GM12878 (cell line): ENCODE results near the gene ZNF83. TPM values are rescaled to one million over a fixed set of nuclear protein-coding genes. Genes with fewer than 3 reads are reported as not detected.
A peak's percentile ranks its signal among the peaks of the same experiment; 100 is the strongest.

Experiments
- BCL11A ChIP-seq: IDR thresholded peaks from 2 replicates; pipeline ENCODE4 v1.6.1; 2011; ENCODE audit warnings: low read depth, low read length
- BHLHE40 ChIP-seq, 2 experiments: fragments of 450-650 bp in 1 of 2; IDR thresholded peaks; 2 replicates each; pipeline ENCODE4 v1.6.1; 2011 to 2017; ENCODE audit warnings: low read depth in 2 of 2, borderline replicate concordance in 1 of 2, improper control_type of control experiment in 1 of 2, low read length in 1 of 2, mild to moderate bottlenecking in 1 of 2
- BMI1 ChIP-seq: fragments of 450-650 bp; IDR thresholded peaks from 2 replicates; pipeline ENCODE4 v1.6.1; 2016; ENCODE audit warnings: mild to moderate bottlenecking, moderate library complexity, borderline replicate concordance
- CEBPB ChIP-seq, 2 experiments: fragments of 150-350 bp in 1 of 2; IDR thresholded peaks; 2 replicates each; pipeline ENCODE4 v1.6.1; 2012 to 2014; ENCODE audit warnings: low read depth in 2 of 2, low read length in 2 of 2, borderline replicate concordance in 1 of 2, inconsistent platforms in 1 of 2
- CHD4 ChIP-seq: fragments of 200-600 bp; sonication (generic); IDR thresholded peaks from 2 replicates; pipeline ENCODE4 v1.6.1; 2016; ENCODE audit warnings: mild to moderate bottlenecking
- CREM ChIP-seq: IDR thresholded peaks from 2 replicates; pipeline ENCODE4 v1.6.1; 2014; ENCODE audit warnings: antibody characterized with exemption, low read depth
- ETV6 ChIP-seq, 2 experiments: fragments of 450-650 bp in 1 of 2; IDR thresholded peaks in 1 of 2; conservative IDR thresholded peaks in 1 of 2; 2 replicates each; pipeline ENCODE4 v1.6.1; 2014; ENCODE audit warnings: antibody characterized with exemption in 1 of 2, borderline replicate concordance in 1 of 2, low read depth in 1 of 2, mild to moderate bottlenecking in 1 of 2, moderate library complexity in 1 of 2
- HCFC1 ChIP-seq: fragments of 150-350 bp; IDR thresholded peaks from 2 replicates; pipeline ENCODE4 v1.6.1; 2014; ENCODE audit warnings: low read length
- HDAC6 ChIP-seq: fragments of 200-600 bp; sonication (generic); IDR thresholded peaks from one replicate; pipeline ENCODE4 v1.8.0; 2017; ENCODE audit warnings: antibody characterized with exemption; ENCODE audit not compliant: unreplicated experiment
- LARP7 ChIP-seq: fragments of 450-650 bp; IDR thresholded peaks from 2 replicates; pipeline ENCODE4 v1.6.1; 2017; ENCODE audit warnings: mild to moderate bottlenecking
- PAX8 ChIP-seq: fragments of 450-650 bp; IDR thresholded peaks from 2 replicates; pipeline ENCODE4 v1.6.1; 2017; ENCODE audit warnings: mild to moderate bottlenecking, moderate library complexity
- POLR2AphosphoS2 ChIP-seq: IDR thresholded peaks from 2 replicates; pipeline ENCODE4 v1.6.1; 2011; ENCODE audit warnings: low read depth, mild to moderate bottlenecking, low read length, improper control_type of control experiment, moderate library complexity
- RBBP5 ChIP-seq: fragments of 200-600 bp; sonication (generic); conservative IDR thresholded peaks from 2 replicates; pipeline ENCODE4 v1.6.1; 2016
- SMC3 ChIP-seq: IDR thresholded peaks from 2 replicates; pipeline ENCODE4 v1.6.1; 2011; ENCODE audit warnings: low read length, improper control_type of control experiment, borderline replicate concordance
- STAT3 ChIP-seq: IDR thresholded peaks from 2 replicates; pipeline ENCODE4 v1.6.1; 2011; ENCODE audit warnings: low read depth, low read length, improper control_type of control experiment
- ZNF207 ChIP-seq: fragments of 450-650 bp; IDR thresholded peaks from 2 replicates; pipeline ENCODE4 v1.6.1; 2014; ENCODE audit warnings: antibody characterized with exemption, mild to moderate bottlenecking, borderline replicate concordance
- polyA plus RNA-seq, 11 experiments: library from polyadenylated mRNA; depleted of rRNA in 4 of 11; unstranded in 6 of 11; stranded (reverse) in 5 of 11; fragments of >200 nt; fragmentation: Nextera tagmentation in 4 of 11; fragmentation: Illumina TruSeq in 1 of 11; extraction: Ambion mirVana in 4 of 11; extraction: Trizol in 1 of 11; gene quantifications; 1 replicate in 1 of 11; 2 replicates in 10 of 11; pipeline versions ENCODE4 v1.2.1 to v1.2.3, GENCODE V29; 2011 to 2016; ENCODE audit warnings: inconsistent platforms in 2 of 11, missing spikeins in 2 of 11, low read depth in 1 of 11
- total RNA-seq, 4 experiments: library from RNA; depleted of rRNA in 3 of 4; stranded (reverse); fragments of >200 nt in 3 of 4; fragmentation: Illumina TruSeq in 1 of 4; extraction: Trizol in 1 of 4; gene quantifications; 2 replicates each; pipeline versions ENCODE4 v1.2.1 to v1.2.3, GENCODE V29; 2013 to 2021
- TF ChIP-seq, protein P1 (sequence below): fragments of 150-350 bp; IDR thresholded peaks from 2 replicates; pipeline ENCODE4 v1.6.1; 2016; ENCODE audit warnings: low read depth, low read length
- TF ChIP-seq, protein P2 (sequence below): fragments of 450-650 bp; IDR thresholded peaks from 2 replicates; pipeline ENCODE4 v1.6.1; 2014; ENCODE audit warnings: mild to moderate bottlenecking
- TF ChIP-seq, protein P3 (sequence below): fragments of 450-650 bp; conservative IDR thresholded peaks from 2 replicates; pipeline ENCODE4 v1.6.1; 2017; ENCODE audit warnings: mild to moderate bottlenecking, moderate library complexity
- TF ChIP-seq, protein P4 (sequence below): IDR thresholded peaks from 2 replicates; pipeline ENCODE4 v1.6.1; 2012; ENCODE audit warnings: low read depth, low read length, improper control_type of control experiment
- TF ChIP-seq, protein P5 (sequence below): IDR thresholded peaks from 2 replicates; pipeline ENCODE4 v1.6.1; 2012; ENCODE audit warnings: low read depth, low read length, improper control_type of control experiment

The ZNF83 gene
- total and polyA plus RNA-seq, 10 of the 15 experiments (the other 5 are each of a cell fraction or from before 2014, with no cell fraction given): 9.9 to 90.1 (median 18.7) TPM

DNA sequence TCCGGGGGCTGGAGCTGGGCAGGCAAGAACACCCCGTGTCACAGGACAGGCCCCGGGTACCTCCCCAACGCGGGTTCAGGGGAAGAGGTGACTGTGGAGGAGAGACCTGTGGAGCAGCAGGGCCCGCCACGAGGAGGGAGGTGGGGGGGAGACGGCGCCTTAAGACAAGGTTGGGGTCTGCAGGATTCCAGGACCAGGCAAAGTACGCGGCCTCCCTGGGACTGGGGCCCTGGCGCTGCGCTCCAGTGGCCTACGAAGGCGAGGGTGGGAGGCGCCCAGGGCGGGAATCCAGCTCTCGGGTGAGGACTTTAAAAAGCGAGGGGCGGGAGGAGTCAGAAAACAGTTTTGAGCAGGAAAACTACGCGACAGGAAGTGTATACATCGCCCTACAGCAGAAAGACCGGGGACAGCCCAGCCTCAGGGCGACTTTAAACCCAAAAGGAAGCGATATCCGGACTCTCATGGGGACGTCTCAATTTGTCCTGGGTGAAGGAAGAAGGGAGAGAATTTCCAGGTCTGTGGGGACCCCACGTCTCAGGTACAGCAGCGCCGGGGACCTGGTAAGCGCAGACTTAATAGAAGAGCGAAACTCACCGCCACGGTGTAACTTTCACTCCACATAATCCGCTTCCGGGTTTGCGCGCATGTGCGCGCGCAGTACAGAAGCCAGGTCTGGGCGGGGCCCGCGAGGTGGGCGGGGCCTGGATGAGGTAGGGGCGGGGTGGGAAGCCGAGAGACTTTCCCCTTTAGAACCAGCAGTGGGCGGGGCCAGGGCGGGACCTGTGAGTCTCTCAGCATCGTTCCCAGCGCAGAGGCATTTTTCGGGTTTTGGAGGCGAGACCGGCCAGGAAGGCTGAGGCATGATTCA is at the start of gene ZNF83 (continued):
- TF ChIP-seq, protein P1, sequence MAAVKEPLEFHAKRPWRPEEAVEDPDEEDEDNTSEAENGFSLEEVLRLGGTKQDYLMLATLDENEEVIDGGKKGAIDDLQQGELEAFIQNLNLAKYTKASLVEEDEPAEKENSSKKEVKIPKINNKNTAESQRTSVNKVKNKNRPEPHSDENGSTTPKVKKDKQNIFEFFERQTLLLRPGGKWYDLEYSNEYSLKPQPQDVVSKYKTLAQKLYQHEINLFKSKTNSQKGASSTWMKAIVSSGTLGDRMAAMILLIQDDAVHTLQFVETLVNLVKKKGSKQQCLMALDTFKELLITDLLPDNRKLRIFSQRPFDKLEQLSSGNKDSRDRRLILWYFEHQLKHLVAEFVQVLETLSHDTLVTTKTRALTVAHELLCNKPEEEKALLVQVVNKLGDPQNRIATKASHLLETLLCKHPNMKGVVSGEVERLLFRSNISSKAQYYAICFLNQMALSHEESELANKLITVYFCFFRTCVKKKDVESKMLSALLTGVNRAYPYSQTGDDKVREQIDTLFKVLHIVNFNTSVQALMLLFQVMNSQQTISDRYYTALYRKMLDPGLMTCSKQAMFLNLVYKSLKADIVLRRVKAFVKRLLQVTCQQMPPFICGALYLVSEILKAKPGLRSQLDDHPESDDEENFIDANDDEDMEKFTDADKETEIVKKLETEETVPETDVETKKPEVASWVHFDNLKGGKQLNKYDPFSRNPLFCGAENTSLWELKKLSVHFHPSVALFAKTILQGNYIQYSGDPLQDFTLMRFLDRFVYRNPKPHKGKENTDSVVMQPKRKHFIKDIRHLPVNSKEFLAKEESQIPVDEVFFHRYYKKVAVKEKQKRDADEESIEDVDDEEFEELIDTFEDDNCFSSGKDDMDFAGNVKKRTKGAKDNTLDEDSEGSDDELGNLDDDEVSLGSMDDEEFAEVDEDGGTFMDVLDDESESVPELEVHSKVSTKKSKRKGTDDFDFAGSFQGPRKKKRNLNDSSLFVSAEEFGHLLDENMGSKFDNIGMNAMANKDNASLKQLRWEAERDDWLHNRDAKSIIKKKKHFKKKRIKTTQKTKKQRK: no peak
- no peak for TF ChIP-seq HCFC1
- no peak; the same call in 1 of the 2 replicates for TF ChIP-seq LARP7
- no peak for TF ChIP-seq PAX8
- TF ChIP-seq CREM: no peak
- TF ChIP-seq, protein P2, sequence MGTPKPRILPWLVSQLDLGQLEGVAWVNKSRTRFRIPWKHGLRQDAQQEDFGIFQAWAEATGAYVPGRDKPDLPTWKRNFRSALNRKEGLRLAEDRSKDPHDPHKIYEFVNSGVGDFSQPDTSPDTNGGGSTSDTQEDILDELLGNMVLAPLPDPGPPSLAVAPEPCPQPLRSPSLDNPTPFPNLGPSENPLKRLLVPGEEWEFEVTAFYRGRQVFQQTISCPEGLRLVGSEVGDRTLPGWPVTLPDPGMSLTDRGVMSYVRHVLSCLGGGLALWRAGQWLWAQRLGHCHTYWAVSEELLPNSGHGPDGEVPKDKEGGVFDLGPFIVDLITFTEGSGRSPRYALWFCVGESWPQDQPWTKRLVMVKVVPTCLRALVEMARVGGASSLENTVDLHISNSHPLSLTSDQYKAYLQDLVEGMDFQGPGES: peak; percentile 41; the same call in 1 of the 2 replicates
- no peak for TF ChIP-seq ZNF207
- no peak for TF ChIP-seq BMI1
- TF ChIP-seq, protein P3, sequence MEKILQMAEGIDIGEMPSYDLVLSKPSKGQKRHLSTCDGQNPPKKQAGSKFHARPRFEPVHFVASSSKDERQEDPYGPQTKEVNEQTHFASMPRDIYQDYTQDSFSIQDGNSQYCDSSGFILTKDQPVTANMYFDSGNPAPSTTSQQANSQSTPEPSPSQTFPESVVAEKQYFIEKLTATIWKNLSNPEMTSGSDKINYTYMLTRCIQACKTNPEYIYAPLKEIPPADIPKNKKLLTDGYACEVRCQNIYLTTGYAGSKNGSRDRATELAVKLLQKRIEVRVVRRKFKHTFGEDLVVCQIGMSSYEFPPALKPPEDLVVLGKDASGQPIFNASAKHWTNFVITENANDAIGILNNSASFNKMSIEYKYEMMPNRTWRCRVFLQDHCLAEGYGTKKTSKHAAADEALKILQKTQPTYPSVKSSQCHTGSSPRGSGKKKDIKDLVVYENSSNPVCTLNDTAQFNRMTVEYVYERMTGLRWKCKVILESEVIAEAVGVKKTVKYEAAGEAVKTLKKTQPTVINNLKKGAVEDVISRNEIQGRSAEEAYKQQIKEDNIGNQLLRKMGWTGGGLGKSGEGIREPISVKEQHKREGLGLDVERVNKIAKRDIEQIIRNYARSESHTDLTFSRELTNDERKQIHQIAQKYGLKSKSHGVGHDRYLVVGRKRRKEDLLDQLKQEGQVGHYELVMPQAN: peak; percentile 76
- TF ChIP-seq BHLHE40 (IDR thresholded peaks at IDR 0.05; ENCODE audit: borderline replicate concordance in 1 of 2, low read depth in 2 of 2, low read length in 1 of 2): no peak
- TF ChIP-seq ETV6 (conservative IDR thresholded peaks at IDR 0.05 in 1 of 2, IDR thresholded peaks at IDR 0.05 in 1 of 2; ENCODE audit: borderline replicate concordance in 1 of 2, low read depth in 1 of 2): no peak
- TF ChIP-seq CHD4: no peak
- no peak for TF ChIP-seq RBBP5
- TF ChIP-seq, protein P4, sequence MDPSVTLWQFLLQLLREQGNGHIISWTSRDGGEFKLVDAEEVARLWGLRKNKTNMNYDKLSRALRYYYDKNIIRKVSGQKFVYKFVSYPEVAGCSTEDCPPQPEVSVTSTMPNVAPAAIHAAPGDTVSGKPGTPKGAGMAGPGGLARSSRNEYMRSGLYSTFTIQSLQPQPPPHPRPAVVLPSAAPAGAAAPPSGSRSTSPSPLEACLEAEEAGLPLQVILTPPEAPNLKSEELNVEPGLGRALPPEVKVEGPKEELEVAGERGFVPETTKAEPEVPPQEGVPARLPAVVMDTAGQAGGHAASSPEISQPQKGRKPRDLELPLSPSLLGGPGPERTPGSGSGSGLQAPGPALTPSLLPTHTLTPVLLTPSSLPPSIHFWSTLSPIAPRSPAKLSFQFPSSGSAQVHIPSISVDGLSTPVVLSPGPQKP: no peak
- no peak for TF ChIP-seq CEBPB (IDR thresholded peaks at IDR 0.05; ENCODE audit: borderline replicate concordance in 1 of 2, low read depth in 2 of 2, low read length in 2 of 2)
- TF ChIP-seq POLR2AphosphoS2: peak; percentile 94
- TF ChIP-seq SMC3: no peak
- TF ChIP-seq STAT3: no peak
- no peak for TF ChIP-seq BCL11A
- TF ChIP-seq, protein P5, sequence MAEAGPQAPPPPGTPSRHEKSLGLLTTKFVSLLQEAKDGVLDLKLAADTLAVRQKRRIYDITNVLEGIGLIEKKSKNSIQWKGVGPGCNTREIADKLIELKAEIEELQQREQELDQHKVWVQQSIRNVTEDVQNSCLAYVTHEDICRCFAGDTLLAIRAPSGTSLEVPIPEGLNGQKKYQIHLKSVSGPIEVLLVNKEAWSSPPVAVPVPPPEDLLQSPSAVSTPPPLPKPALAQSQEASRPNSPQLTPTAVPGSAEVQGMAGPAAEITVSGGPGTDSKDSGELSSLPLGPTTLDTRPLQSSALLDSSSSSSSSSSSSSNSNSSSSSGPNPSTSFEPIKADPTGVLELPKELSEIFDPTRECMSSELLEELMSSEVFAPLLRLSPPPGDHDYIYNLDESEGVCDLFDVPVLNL: peak; percentile 72; the same call in 1 of the 2 replicates
- TF ChIP-seq HDAC6: no peak
